ENCODE measurements around the gene HDAC2. TPM values are rescaled to one million over a fixed set of nuclear protein-coding genes. Genes with fewer than 3 reads are reported as not detected.

The HDAC2 gene
- total RNA-seq, 4 donors from 2014 or later, result 27.9 to 33.7 (median 30.8) TPM

- no peak overlapping the region for H3K4me3 ChIP-seq
- H3K27me3 ChIP-seq, result no peaks in the 10 kb centered on the region
- TF ChIP-seq CTCF (IDR thresholded peaks at IDR 0.05 in 4 of 5, conservative IDR thresholded peaks at IDR 0.05 in 1 of 5), result no peak
- TF ChIP-seq POLR2A (IDR thresholded peaks at IDR 0.05), result no peak
- H3K36me3 ChIP-seq, result peaks cover 0 to 45% of the 10 kb centered on the region in 2 donors
- H3K9me3 ChIP-seq, result no peaks in the 10 kb centered on the region
- ATAC-seq, result no peak
- in situ Hi-C loops (cut with MboI; ENCODE audit: low sequenced_read_pairs in 4 of 4), result no loop called here
- H3K4me1 ChIP-seq, result no peaks in the 10 kb centered on the region
- DNase-seq, result no peak
- intact Hi-C loops (cut with DNase I; ENCODE audit: low total_unique reads), result no loop called here
- no peak overlapping the region for H3K27ac ChIP-seq
Measured at GRCh38 chr6:113953346-113953745, 17.6 kb downstream of the HDAC2 start.

GRCh38 chr6:113949499-113949898 is 21.4 kb downstream of the HDAC2 start:
- no peak for DNase-seq
- H3K4me1 ChIP-seq, result no peaks in the 10 kb centered on the region
- no peak overlapping the region for H3K27ac ChIP-seq
- H3K4me3 ChIP-seq, result no peak overlapping the region
- no peaks in the 10 kb centered on the region for H3K9me3 ChIP-seq
- ATAC-seq, result no peak
- in situ Hi-C loops (cut with MboI; ENCODE audit: low sequenced_read_pairs in 4 of 4) (no loop called here), intact Hi-C loops (cut with DNase I; ENCODE audit: low total_unique reads) (no loop called here)
- peaks cover 0 to 50% of the 10 kb centered on the region in 2 donors for H3K36me3 ChIP-seq
- H3K27me3 ChIP-seq, result no peaks in the 10 kb centered on the region
- TF ChIP-seq CTCF (IDR thresholded peaks at IDR 0.05 in 4 of 5, conservative IDR thresholded peaks at IDR 0.05 in 1 of 5), result no peak
- no peak for TF ChIP-seq POLR2A (IDR thresholded peaks at IDR 0.05)

DNA sequence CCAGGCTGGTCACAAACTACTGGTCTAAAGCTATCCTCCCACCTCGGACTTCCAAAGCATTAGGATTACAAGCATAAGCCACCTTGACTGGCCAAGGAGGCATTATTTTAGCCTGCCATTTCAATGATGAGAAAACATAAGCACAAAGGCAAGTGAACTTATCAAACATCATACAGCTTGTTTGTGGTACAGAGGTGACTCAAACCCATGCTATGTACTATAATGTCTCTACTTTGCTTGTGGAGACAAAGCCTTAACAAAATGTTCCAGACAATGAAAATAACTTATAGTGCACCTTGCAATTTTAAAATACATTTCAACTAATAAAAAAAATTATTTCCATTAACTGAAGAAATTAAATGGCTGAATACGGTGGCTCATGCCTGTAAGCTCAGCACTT is 26.2 kb downstream of the HDAC2 start:
- intact Hi-C loops (cut with DNase I; ENCODE audit: low total_unique reads) (no loop called here), in situ Hi-C loops (cut with MboI; ENCODE audit: low sequenced_read_pairs in 4 of 4) (no loop called here)
- H3K4me1 ChIP-seq, result no peaks in the 10 kb centered on the region
- H3K36me3 ChIP-seq, result peaks cover 0 to 67% of the 10 kb centered on the region in 2 donors
- ATAC-seq, result no peak
- H3K9me3 ChIP-seq, result no peaks in the 10 kb centered on the region
- no peak for TF ChIP-seq POLR2A (IDR thresholded peaks at IDR 0.05)
- no peak for TF ChIP-seq CTCF (IDR thresholded peaks at IDR 0.05 in 4 of 5, conservative IDR thresholded peaks at IDR 0.05 in 1 of 5)
- no peaks in the 10 kb centered on the region for H3K27me3 ChIP-seq
- H3K4me3 ChIP-seq, result no peak overlapping the region
- no peak overlapping the region for H3K27ac ChIP-seq
- DNase-seq, result no peak

GRCh38 chr6:113939825-113940224 is 31.1 kb downstream of the HDAC2 start:
- Histone ChIP-seq H3K9me3 (no peaks in the 10 kb centered on the region), H3K4me1 (no peaks in the 10 kb centered on the region), H3K36me3 (peaks cover 0 to 43% of the 10 kb centered on the region in 2 donors), H3K27ac (no peak overlapping the region), H3K27me3 (no peaks in the 10 kb centered on the region), H3K4me3 (no peak overlapping the region)
- in situ Hi-C loops (cut with MboI; ENCODE audit: low sequenced_read_pairs in 4 of 4), result no loop called here
- intact Hi-C loops (cut with DNase I; ENCODE audit: low total_unique reads), result no loop called here
- TF ChIP-seq POLR2A (IDR thresholded peaks at IDR 0.05), result no peak
- TF ChIP-seq CTCF (IDR thresholded peaks at IDR 0.05 in 4 of 5, conservative IDR thresholded peaks at IDR 0.05 in 1 of 5), result no peak
- ATAC-seq (no peak), DNase-seq (no peak)

Data from gastrocnemius medialis (tissue), 4 donors.